HEK293 (cell line): ENCODE data around the gene PIK3R1.

Experiments
- ZNF311 ChIP-seq: fragments of 450-650 bp; formaldehyde crosslinking; IDR thresholded peaks from 2 replicates; pipeline ENCODE4 v1.5.1; 2017; ENCODE audit warnings: missing biosample characterization, missing genetic modification characterization, borderline replicate concordance
- ZNF423 ChIP-seq: fragments of 450-650 bp; formaldehyde crosslinking; IDR thresholded peaks from 2 replicates; pipeline ENCODE4 v1.5.1; 2016; ENCODE audit warnings: missing biosample characterization, missing genetic modification characterization
- TF ChIP-seq, protein P1 (sequence below): fragments of 450-650 bp; formaldehyde crosslinking; IDR thresholded peaks from 2 replicates; pipeline ENCODE4 v1.5.1; 2016; ENCODE audit warnings: missing biosample characterization, missing genetic modification characterization
- TF ChIP-seq, protein P2 (sequence below): fragments of 450-650 bp; formaldehyde crosslinking; IDR thresholded peaks from 2 replicates; pipeline ENCODE4 v1.5.1; 2017; ENCODE audit warnings: missing biosample characterization, missing genetic modification characterization

DNA sequence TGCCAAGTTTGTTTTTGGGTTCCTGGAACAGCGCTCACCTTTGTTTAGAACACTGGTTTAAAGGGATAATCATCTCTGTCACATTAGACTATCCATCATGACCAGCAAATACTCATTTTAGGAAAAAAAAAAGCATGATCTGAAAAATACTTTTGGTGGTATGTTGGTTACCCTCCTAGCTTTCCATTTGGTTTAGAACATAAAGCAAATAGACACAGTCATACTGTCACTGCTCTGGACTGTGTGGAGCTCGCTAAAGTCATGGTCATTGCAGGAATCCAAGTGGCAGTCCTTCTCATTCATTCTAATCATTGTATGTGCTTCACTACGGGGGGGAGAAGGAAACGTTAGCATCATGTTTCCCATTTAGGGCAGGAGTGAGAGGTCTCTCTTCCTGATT is 83.5 kb downstream of the PIK3R1 start:
- TF ChIP-seq ZNF311 (tag by site-specific recombination): no peak
- TF ChIP-seq, protein P1, sequence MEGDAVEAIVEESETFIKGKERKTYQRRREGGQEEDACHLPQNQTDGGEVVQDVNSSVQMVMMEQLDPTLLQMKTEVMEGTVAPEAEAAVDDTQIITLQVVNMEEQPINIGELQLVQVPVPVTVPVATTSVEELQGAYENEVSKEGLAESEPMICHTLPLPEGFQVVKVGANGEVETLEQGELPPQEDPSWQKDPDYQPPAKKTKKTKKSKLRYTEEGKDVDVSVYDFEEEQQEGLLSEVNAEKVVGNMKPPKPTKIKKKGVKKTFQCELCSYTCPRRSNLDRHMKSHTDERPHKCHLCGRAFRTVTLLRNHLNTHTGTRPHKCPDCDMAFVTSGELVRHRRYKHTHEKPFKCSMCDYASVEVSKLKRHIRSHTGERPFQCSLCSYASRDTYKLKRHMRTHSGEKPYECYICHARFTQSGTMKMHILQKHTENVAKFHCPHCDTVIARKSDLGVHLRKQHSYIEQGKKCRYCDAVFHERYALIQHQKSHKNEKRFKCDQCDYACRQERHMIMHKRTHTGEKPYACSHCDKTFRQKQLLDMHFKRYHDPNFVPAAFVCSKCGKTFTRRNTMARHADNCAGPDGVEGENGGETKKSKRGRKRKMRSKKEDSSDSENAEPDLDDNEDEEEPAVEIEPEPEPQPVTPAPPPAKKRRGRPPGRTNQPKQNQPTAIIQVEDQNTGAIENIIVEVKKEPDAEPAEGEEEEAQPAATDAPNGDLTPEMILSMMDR (tag by site-specific recombination): no peak
- TF ChIP-seq, protein P2, sequence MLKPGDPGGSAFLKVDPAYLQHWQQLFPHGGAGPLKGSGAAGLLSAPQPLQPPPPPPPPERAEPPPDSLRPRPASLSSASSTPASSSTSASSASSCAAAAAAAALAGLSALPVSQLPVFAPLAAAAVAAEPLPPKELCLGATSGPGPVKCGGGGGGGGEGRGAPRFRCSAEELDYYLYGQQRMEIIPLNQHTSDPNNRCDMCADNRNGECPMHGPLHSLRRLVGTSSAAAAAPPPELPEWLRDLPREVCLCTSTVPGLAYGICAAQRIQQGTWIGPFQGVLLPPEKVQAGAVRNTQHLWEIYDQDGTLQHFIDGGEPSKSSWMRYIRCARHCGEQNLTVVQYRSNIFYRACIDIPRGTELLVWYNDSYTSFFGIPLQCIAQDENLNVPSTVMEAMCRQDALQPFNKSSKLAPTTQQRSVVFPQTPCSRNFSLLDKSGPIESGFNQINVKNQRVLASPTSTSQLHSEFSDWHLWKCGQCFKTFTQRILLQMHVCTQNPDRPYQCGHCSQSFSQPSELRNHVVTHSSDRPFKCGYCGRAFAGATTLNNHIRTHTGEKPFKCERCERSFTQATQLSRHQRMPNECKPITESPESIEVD: no peak
- no peak for TF ChIP-seq ZNF423
